ENCODE measurements around the gene CHST8.

Gene CHST8

DNA sequence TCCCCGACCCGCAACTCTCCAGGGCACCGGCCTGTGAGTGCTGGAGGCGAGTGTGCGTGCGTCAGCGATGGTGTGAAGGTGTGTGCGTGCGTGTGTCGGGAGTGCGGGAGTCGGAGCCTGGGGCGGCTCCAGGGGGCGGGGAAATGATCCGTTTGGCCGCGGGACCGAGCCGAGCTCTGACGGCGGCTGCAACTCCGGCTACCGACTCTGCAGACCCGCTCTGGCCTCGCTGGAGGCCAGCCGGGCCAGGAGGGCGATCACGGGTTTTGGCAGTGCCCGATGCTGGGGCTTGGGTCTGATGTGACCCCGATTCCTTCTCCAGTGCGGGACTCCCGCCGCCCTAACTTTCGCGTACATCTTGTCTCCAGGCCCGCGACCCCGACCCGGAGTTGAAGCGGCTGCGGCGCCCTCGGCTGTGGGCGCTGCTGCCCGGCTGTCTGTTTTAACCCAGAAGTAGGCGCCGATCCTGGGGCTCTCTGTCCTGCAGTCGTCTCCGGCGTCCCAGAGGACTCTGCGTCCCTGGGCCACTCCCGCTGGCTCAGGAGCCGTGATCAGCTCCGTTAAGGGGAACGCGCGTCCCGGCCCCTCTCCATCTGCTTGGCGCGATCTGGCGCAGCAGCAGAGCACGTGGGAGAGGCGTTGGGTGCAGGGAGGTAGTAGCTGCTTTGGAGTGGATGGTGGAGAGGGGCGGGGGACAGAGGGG lies 1.2 kb downstream of the CHST8 start:
- DNase-seq (ENCODE audit: low read depth), result no peak
- TF ChIP-seq, protein P1, sequence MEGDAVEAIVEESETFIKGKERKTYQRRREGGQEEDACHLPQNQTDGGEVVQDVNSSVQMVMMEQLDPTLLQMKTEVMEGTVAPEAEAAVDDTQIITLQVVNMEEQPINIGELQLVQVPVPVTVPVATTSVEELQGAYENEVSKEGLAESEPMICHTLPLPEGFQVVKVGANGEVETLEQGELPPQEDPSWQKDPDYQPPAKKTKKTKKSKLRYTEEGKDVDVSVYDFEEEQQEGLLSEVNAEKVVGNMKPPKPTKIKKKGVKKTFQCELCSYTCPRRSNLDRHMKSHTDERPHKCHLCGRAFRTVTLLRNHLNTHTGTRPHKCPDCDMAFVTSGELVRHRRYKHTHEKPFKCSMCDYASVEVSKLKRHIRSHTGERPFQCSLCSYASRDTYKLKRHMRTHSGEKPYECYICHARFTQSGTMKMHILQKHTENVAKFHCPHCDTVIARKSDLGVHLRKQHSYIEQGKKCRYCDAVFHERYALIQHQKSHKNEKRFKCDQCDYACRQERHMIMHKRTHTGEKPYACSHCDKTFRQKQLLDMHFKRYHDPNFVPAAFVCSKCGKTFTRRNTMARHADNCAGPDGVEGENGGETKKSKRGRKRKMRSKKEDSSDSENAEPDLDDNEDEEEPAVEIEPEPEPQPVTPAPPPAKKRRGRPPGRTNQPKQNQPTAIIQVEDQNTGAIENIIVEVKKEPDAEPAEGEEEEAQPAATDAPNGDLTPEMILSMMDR (IDR thresholded peaks at IDR 0.05; ENCODE audit: low read depth, low read length, missing control alignments), result no peak
- no peak overlapping the region for H3K4me3 ChIP-seq (ENCODE audit: low read depth, low read length)

DNA sequence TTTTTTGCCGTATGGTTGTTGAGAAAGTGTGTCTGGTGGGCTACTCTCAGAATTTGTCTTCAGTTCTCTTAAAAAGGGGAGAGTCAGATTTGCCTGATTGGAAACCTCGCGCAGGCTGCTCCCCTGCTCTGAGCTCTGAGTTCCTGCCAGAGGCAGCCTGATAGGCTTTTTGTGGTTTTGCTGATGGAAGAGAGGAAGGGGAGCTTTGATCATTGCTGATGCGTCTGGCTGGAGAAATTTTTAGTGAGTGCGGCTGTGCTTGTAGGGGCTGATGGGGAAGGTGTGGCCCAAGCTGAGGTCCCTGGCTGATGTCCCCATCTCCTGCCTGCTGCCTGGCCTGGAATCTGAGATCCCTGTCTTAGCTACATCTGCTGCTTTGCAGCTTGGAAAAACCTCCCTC lies 2.8 kb downstream of the CHST8 start:
- DNase-seq (ENCODE audit: low read depth), result no peak
- H3K4me3 ChIP-seq (ENCODE audit: low read depth, low read length), result no peak overlapping the region
- TF ChIP-seq, protein P1 (IDR thresholded peaks at IDR 0.05; ENCODE audit: low read depth, low read length, missing control alignments), result no peak

DNA sequence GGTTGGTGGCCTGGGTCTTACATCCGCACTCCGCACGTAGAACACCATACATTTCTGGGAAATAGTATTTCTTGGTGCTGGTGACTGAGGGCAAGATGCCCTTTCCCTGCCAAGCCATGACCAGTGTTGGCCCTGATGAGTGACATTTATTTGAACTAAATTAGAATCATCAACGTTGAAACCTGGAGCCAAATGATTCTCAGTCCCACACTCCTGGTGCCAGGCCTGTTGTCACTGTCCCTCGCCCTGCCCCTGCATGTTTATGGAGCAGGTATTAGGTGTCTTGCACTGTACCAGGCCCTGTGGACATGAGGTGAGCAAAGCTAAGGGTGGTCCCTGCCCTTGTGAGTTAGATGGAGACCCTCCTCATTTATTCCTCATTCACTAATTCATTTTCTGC lies 5.8 kb downstream of the CHST8 start:
- DNase-seq (ENCODE audit: low read depth), result no peak
- TF ChIP-seq, protein P1 (IDR thresholded peaks at IDR 0.05; ENCODE audit: low read depth, low read length, missing control alignments), result no peak
- no peak overlapping the region for H3K4me3 ChIP-seq (ENCODE audit: low read depth, low read length)

DNA sequence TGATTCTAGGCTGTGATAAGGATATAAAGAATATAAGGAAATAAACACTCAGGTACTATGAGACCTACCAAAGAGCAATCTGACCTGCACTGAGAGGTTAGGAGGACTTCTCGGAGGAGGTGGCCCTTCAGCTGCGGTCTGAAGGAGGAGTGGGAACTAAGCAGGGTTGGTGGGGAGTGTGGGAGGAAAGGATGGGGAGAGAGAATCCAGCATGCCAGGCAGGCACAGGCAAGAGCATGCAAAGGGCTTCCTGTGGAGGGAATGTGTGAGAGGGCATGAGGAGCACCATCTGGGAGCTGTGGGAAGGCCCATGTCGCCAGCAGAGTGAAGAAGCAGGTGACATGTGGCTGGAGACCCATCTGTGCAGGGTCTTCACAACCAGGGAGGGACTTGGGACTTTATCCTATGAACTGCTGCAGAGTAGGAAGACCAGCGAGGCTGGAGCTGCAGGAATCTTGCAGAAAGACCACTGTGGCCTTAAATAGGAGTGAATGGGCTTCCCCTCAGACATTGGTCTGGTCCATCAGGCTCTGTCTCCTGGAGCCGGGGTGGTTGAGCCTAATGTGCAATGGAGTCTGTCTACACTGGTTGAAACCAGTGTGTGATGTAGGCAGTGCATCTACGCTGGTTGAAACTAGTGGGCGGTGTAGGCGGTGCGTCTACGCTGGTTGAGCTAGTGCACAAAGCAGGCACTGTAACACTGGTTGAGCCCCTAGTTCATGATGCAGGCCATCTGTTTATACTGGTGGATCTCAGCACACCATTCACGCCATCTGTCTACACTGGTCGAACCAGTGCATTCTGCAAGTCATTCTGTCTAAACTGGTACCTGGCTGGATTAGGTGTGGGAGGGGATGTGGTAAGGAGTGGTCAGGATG lies 6.4 kb downstream of the CHST8 start:
- no peak for DNase-seq (ENCODE audit: low read depth)
- H3K4me3 ChIP-seq (ENCODE audit: low read depth, low read length), result no peak overlapping the region

GRCh38 chr19:33628921-33629825 lies 7.4 kb downstream of the CHST8 start:
- no peak overlapping the region for H3K4me3 ChIP-seq (ENCODE audit: low read depth, low read length)
- DNase-seq (ENCODE audit: low read depth), result no peak
- TF ChIP-seq, protein P1 (IDR thresholded peaks at IDR 0.05; ENCODE audit: low read depth, low read length, missing control alignments), result no peak

More for the DNA sequence above, 6.4 kb downstream of the CHST8 start:
- TF ChIP-seq, protein P1 (IDR thresholded peaks at IDR 0.05; ENCODE audit: low read depth, low read length, missing control alignments), result no peak

GRCh38 chr19:33629826-33630375 lies 8.1 kb downstream of the CHST8 start:
- DNase-seq (ENCODE audit: low read depth), result no peak
- TF ChIP-seq, protein P1 (IDR thresholded peaks at IDR 0.05; ENCODE audit: low read depth, low read length, missing control alignments), result no peak
- H3K4me3 ChIP-seq (ENCODE audit: low read depth, low read length), result no peak overlapping the region
